NCI-H2029 (cell line): Measurements from ENCODE around the gene CPNE4.
"Not testable (repeated sequence)": the region's sequence is repeated elsewhere in the genome, so short reads cannot be mapped to it uniquely, and the experiment has no call there.

Experiments
- DNase-seq: peaks from one replicate; lab custom pipeline; 2025; lab: John Stamatoyannopoulos, UW

Gene CPNE4

DNA sequence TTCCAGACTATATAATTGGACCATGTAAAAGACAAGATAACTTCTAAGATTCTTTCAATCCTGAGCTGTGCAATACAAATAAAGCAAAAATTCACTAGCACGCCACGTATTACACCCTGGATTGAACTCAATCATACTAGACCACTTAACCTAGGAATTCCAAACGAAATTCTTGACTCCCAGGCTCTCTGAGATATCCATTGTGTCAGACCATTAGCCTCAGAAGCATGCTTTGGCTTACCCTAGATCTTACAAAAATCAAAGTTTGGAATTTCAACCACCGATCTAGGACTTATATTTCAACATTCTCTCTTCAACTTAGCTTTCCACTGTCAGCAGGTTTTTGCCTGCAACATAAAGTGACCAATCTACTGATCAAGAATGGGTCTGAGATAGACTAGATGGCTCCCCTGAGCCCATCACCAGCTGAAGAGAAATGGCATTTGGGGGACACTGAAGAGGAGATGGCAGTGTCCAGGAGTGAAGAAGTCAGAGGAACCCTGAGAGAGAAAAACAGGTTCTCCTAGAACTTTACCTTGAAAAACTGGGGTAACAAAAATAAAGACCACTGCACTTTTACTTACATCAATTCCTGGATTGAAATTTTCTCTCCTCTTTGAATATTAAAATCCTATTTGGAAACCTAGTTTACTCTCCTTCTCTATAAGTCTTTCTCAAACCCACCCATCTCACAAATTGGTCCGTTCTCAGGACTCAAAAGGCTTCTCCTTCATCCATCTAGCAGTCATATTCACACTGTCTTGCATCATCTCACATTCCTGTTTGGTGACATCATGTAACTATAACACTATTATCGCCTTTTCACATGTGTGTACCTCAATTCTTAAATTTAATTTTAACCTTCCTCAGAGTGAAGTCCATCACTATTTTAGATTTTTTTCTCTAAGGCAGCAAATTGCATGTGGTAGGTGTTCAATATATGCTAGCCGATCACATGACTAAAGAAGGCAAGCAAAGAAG, 18.5 kb downstream of the CPNE4 start:
- no peak for DNase-seq

- no peak for DNase-seq
Observed at GRCh38 chr3:132014105-132014504, 20.7 kb downstream of the CPNE4 start.

DNA sequence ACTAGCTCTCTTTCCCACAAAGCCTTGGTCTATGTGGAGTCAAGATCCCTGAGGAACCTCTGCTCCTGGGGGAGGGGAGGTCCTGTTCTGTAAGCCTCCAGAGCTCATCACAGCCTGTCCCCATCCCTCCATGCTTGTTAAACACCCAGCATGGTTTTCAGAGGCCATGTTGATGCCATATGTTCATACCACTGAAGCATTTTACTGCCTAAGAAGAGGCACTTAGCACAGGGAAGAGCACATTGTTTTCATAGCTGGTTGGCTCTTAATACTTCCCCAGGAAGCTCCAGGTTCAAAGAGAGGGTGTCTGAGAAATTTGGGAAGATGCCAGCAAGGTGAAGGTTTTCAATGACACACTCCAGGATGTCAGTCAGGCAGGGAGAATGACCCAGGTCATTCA, 25.6 kb downstream of the CPNE4 start:
- peak; percentile 50 for DNase-seq

GRCh38 chr3:132008837-132009236, 26.0 kb downstream of the CPNE4 start:
- DNase-seq: peak; percentile 7

DNA sequence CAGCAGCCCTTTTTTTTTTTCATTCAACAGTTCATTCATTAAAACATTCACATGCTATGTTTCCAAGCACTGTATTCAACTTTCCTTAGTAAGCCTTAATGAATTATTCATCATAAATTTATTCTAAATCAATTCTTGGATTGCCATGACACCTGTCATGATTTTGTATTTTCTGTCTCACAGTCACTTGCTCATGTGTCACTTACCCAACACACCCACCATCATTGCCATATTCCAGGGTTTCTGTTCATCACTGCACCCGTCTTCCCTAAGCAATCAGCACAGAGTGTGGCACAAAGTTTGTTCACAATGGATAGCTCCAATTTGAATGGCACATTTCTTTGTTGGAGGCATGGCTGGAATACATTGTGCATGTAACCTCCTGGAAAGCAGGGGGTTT, 27.2 kb downstream of the CPNE4 start:
- no peak for DNase-seq

DNA sequence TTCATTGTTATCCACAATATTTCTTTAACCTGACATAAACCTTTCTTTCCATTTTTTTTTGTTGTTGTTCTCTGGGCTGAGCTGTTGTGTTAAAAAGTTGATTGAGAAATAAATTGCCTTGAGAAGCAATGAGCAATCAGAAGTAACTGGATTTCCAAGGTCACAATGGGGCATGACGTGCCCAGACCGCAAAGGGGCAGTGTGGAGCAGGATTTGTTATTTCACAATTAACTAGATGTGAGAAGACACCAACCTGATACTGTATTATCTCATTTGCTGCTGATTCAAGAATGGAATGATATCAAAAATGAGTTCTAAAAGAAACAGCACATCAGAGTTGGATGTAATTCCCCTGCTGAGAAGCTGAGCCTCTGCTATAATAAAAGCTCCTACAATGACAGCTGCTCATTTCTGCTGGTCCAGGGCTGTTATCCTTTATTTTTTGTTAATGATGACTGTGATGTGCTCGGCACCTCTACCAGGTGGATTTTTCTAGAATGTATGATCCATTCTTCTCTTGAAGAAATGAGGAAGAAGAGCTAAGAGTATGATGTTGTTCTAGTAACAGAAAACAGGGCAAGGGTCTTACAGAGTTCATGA, 28.1 kb downstream of the CPNE4 start:
- no peak for DNase-seq

DNA sequence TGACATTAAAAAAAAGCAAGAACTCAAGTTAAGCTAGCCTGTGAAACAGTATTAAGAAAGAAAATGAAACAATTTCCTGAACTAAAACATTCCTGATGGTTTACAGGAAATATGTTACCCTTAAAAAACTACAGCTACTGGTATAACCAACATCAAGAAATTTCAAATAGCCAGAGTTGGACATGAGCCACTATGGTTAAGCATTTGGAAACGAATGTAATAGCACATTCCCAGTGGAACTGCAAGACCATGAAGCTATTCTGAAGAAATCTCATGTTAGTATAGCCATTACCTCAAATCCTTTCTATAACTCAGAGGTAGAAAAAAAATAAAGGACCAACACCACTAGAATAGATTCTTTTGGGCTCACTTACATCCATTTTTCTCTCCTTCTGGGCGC, 30.2 kb downstream of the CPNE4 start:
- DNase-seq: no peak

- no peak for DNase-seq
Observed at GRCh38 chr3:132003685-132004084, 31.1 kb downstream of the CPNE4 start.

- no peak for DNase-seq
Observed at GRCh38 chr3:132001999-132002398, 32.8 kb downstream of the CPNE4 start.

GRCh38 chr3:132001036-132001435, 33.8 kb downstream of the CPNE4 start:
- DNase-seq: no peak

DNA sequence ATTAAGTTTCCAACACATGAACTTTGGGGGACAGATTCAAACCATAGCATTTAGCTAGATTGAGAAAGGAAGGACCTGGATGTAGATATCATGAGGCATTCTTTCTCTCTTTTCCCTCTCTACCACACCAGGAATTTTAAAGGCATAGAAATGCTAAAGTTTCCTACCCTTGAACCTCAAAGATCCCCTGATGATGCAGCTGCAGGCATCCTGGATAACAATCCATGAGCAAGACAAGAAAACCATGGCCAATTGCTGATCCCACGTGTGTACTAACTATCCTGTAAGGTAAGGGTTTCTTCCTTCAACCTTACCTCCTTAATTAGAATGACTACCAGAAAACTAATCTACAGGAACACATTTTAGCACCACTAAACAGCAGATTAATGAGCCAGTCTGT, 36.8 kb downstream of the CPNE4 start:
- no peak for DNase-seq

- no peak for DNase-seq
Observed at GRCh38 chr3:131995891-131996290, 38.9 kb downstream of the CPNE4 start.

- DNase-seq: no peak
Observed at GRCh38 chr3:131989318-131989717, 45.5 kb downstream of the CPNE4 start.

GRCh38 chr3:131988209-131988608, 46.6 kb downstream of the CPNE4 start:
- no peak for DNase-seq

GRCh38 chr3:131983689-131984088, 51.1 kb downstream of the CPNE4 start:
- no peak for DNase-seq

GRCh38 chr3:131981323-131981722, 53.5 kb downstream of the CPNE4 start:
- no peak for DNase-seq

DNA sequence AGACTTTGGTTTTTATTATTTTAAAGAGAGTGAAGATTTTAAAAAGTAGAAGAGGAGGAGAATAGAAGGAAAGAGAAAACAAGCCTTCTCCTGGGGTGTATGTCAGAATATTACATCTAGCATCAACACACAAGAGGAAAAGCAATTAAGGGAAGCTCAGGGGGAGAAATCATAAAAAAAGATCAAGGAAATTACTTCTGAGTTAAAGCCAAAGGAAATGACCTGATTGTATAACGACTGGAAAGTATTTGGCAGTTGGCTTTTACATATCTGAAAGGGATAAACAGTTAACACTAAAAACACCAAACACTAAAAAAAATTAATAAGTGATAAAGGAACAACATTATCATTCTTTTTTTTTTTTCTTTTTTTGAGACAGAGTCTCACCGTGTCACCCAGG, 58.4 kb downstream of the CPNE4 start:
- DNase-seq: no peak

DNA sequence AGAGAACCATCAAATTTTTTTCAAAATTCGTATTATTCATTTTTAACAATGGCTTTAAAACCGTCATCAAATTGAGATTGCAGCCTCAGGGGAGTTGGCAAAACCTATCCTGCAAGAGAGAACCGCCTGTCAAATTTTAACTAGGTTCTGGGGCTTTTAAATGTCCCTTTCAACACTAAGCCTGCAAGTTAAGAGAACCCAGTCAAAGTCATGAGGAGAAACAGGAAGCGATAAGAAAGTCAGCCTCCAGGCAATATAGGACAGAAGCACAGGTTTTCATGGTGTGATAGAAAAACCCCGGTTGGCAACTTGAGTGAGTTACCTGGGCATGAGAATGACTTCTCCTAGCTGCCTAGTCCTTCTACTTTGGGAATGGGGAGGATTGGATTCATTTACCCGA, 59.8 kb downstream of the CPNE4 start:
- no peak for DNase-seq

DNA sequence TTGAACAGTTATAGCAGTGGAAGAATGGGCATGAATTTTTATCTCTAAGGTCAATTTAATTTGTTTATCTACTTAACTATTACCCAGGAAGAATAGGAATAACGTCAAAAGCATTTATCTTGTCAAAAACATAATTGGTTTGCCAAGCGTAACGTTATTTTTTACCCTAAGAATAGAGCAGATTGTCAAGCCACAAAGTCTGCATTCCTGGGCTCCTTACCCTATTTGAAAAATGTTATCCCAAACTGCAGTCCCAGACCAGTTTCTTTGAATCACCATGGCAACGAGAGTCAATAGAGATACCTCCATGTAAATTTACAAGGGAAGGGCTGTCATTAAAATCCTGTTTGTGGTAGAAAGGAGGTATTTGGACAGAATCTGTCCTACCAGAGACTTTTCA, 61.1 kb downstream of the CPNE4 start:
- DNase-seq: no peak

DNA sequence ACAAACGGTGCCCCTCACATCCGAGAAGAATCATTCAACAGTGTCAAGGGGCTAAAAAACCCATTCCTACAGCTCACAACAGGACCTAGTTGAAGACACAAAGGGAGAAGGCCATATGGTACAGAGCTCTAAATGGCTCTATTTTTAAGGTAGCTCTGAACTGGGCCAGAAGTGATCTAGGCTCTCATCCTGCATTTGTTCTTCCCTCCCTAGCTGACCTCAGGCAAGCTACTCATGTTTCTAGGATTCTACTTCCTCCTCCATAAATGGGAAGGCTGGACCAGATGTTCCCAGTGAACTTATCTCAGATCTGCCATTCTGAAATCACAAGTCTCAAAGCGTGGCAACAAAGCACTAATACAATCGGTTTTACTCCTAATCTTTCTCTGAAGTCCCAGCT, 62.3 kb downstream of the CPNE4 start:
- DNase-seq: no peak

DNA sequence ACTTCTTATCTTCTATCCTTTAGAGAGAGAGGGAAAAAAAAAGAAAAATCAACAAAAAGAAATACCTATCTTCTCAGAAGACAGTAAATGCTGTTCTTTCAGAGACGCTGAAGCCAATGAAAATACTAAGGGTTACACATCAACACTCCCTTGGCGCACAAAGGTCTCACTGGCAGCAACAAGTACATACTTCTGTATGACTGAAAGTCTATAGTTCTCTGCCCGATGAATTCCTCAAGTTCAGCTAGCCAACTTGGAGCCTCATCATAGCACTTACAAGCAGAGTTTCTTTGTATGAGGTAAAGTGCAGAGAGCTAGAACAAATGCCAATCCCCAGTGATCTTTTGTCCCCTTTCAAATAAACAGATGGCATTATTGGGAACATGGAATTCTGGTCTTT, 62.7 kb downstream of the CPNE4 start:
- DNase-seq: no peak

- not testable (repeated sequence) for DNase-seq
Observed at GRCh38 chr3:131963442-131963841, 71.4 kb downstream of the CPNE4 start.

GRCh38 chr3:131962982-131963381, 71.8 kb downstream of the CPNE4 start:
- DNase-seq: no peak

DNA sequence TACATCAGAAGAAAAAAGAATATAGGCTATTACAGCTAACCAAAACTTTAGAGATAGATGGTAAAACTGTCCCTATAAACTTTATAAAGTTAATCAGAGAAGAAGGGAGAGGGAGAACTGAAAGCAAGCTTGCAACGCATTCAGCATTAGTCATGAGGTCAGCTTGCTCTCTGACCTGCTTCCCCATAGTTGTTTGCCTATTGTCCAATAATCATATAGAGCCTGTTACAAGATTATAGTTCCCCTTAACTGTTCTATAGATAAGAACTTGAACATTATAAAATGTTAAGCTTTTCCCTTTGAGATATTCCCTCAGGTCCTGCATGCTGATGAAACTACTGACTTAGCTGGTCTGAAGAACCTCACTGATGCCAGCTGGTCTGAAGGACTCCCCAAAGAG, 74.5 kb downstream of the CPNE4 start:
- no peak for DNase-seq
